K562 (cell line): Measurements from ENCODE around the gene ZNF609. TPM values are rescaled to one million over a fixed set of nuclear protein-coding genes. Genes with fewer than 3 reads are reported as not detected.

Experiments
- ADNP ChIP-seq: fragments of 200-800 bp; sonication (Bioruptor generic); IDR thresholded peaks from 2 replicates; pipeline ENCODE4 v1.6.1; 2016; ENCODE audit warnings: missing genetic modification characterization, missing compliant biosample characterization
- ARID4B ChIP-seq: sonication (generic); formaldehyde crosslinking; IDR thresholded peaks from 2 replicates; pipeline ENCODE4 v1.8.0; 2022; ENCODE audit warnings: mild to moderate bottlenecking, missing genetic modification reagents
- CTCF ChIP-seq, 3 experiments: IDR thresholded peaks in 2 of 3; conservative IDR thresholded peaks in 1 of 3; 2 replicates each; pipeline ENCODE4 v1.5.1; 2011 to 2012; ENCODE audit warnings: low read length in 3 of 3, mild to moderate bottlenecking in 3 of 3, control low read depth in 2 of 3, improper control_type of control experiment in 1 of 3, inconsistent platforms in 1 of 3, low read depth in 1 of 3, mixed read lengths in 1 of 3, moderate library complexity in 1 of 3; ENCODE audit not compliant: insufficient read depth in 2 of 3
- FOXJ3 ChIP-seq: sonication (generic); formaldehyde crosslinking; IDR thresholded peaks from 2 replicates; pipeline ENCODE4 v1.4.0; 2020; ENCODE audit warnings: mild to moderate bottlenecking, missing genetic modification reagents
- GTF2E2 ChIP-seq: fragments of 200-800 bp; sonication (Bioruptor generic); IDR thresholded peaks from 2 replicates; pipeline ENCODE4 v1.6.1; 2016; ENCODE audit warnings: missing genetic modification characterization, missing compliant biosample characterization
- HMG20A ChIP-seq: fragments of 450-650 bp; formaldehyde crosslinking; conservative IDR thresholded peaks from 2 replicates; pipeline ENCODE4 v1.4.0; 2020; ENCODE audit warnings: mild to moderate bottlenecking, mixed read lengths
- MBD1 ChIP-seq: fragments of 250-450 bp; sonication (Bioruptor Pico); IDR thresholded peaks from 2 replicates; pipeline ENCODE4 v1.8.0; 2022; ENCODE audit warnings: inconsistent platforms
- PBX2 ChIP-seq, 2 experiments: IDR thresholded peaks in 1 of 2; conservative IDR thresholded peaks in 1 of 2; 2 replicates each; pipeline ENCODE4 v1.6.1; 2016; ENCODE audit warnings: low read depth in 2 of 2, mild to moderate bottlenecking in 1 of 2, missing compliant biosample characterization in 1 of 2, missing genetic modification characterization in 1 of 2, moderate library complexity in 1 of 2
- PKNOX1 ChIP-seq: fragments of 450-650 bp; IDR thresholded peaks from 2 replicates; pipeline ENCODE4 v1.6.1; 2016
- PURB ChIP-seq: sonication (generic); formaldehyde crosslinking; IDR thresholded peaks from 2 replicates; pipeline ENCODE4 v1.9.0; 2021; ENCODE audit warnings: low read depth, mild to moderate bottlenecking, missing genetic modification reagents
- STAG1 ChIP-seq: sonication (generic); formaldehyde crosslinking; IDR thresholded peaks from 2 replicates; pipeline ENCODE4 v1.5.0; 2020; ENCODE audit warnings: missing genetic modification reagents, borderline replicate concordance
- VEZF1 ChIP-seq: fragments of 200-800 bp; sonication (Bioruptor generic); IDR thresholded peaks from 2 replicates; pipeline ENCODE4 v1.6.1; 2017; ENCODE audit warnings: missing genetic modification characterization, missing compliant biosample characterization
- polyA plus RNA-seq, 8 experiments: library from polyadenylated mRNA; depleted of rRNA in 4 of 8; stranded (reverse) in 5 of 8; unstranded in 3 of 8; fragments of >200 nt; fragmentation: Nextera tagmentation in 2 of 8; fragmentation: Illumina TruSeq in 1 of 8; extraction: Ambion mirVana in 2 of 8; extraction: Trizol in 1 of 8; gene quantifications; 2 replicates each; pipeline versions ENCODE4 v1.2.1 to v1.2.3, GENCODE V29; 2011 to 2014; ENCODE audit warnings: inconsistent platforms in 1 of 8, missing spikeins in 1 of 8
- total RNA-seq, 7 experiments: library from RNA; depleted of rRNA in 6 of 7; stranded (reverse); fragments of >200 nt in 6 of 7; fragmentation: Illumina TruSeq in 2 of 7; extraction: Trizol in 2 of 7; gene quantifications; 2 replicates each; pipeline versions ENCODE4 v1.2.1 to v1.2.3, GENCODE V29; 2011 to 2021; ENCODE audit warnings: low replicate concordance in 1 of 7

ZNF609 gene
- total and polyA plus RNA-seq, 9 of the 15 experiments (the other 6 are each of a cell fraction or from before 2014, with no cell fraction given), result 3.0 to 38.7 (median 17.8) TPM

- no peak for TF ChIP-seq ARID4B (CRISPR knock-in tag)
- TF ChIP-seq FOXJ3 (CRISPR knock-in tag), result no peak
- TF ChIP-seq MBD1, result no peak
- TF ChIP-seq CTCF (IDR thresholded peaks at IDR 0.05 in 2 of 3, conservative IDR thresholded peaks at IDR 0.05 in 1 of 3; ENCODE audit: insufficient read depth in 2 of 3, low read depth in 1 of 3, low read length in 3 of 3), result peak; percentile 39 to 71 (median 59); a peak in 5 of 6 replicates
- peak; percentile 82 for TF ChIP-seq PKNOX1
- TF ChIP-seq STAG1 (CRISPR knock-in tag), result no peak
- TF ChIP-seq PURB (CRISPR knock-in tag), result no peak
- TF ChIP-seq PBX2 (CRISPR knock-in tag; IDR thresholded peaks at IDR 0.05; ENCODE audit: low read depth), result no peak
- TF ChIP-seq PBX2 (tag; conservative IDR thresholded peaks at IDR 0.05; ENCODE audit: low read depth), result peak; percentile 52
- TF ChIP-seq GTF2E2 (tag), result no peak
- no peak for TF ChIP-seq HMG20A
- no peak for TF ChIP-seq ADNP (tag)
- no peak for TF ChIP-seq VEZF1 (CRISPR knock-in tag)
Measured at GRCh38 chr15:64690578-64691296, 230.4 kb downstream of the ZNF609 start (continued).
